Germinal center (tissue), 1 donor: ENCODE results near the gene TSPOAP1.

ENCODE experiments used
- DNase-seq: peaks from one replicate; pipeline ENCODE4 v3.0.0; 2012; ENCODE audit warnings: mixed read lengths, low spot score

TSPOAP1 gene

DNA sequence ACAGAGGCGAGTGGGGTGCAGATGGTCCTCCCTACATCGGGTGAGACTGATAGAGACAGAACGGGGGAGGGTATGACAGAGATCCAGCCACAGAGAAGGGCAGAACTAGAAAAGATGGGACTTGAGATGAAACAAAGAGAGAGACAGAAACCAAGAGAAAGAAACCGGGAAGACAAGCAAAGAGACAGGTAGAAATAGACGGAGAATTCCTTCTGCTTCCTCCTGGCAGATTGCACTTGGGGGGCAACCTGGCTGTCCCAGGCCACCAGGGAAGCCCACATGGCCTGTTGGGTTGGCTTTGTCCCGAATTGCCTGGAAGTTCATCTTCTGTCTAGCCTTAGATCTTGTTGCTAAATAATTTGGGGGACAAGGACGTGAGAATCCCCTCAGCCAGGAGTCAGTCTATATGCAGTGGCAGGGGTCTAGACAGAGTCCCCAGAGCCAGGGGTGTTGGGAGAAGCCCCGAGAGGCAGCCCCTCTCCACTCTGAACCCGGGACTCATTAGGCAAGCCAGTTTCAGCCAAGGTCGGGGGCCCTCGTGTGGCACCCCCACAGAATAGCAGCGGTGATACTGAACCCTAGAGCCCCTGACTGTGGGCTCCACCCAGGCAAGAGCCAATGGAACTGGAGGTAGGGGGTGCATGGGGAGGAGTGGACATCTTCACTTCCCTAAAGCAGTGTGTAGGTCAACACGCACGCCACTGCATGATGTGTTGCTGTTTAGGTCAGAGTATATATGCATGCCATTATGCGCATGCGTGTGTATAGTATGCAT is 627 bp upstream of the TSPOAP1 start:
- DNase-seq: peak; percentile 86

DNA sequence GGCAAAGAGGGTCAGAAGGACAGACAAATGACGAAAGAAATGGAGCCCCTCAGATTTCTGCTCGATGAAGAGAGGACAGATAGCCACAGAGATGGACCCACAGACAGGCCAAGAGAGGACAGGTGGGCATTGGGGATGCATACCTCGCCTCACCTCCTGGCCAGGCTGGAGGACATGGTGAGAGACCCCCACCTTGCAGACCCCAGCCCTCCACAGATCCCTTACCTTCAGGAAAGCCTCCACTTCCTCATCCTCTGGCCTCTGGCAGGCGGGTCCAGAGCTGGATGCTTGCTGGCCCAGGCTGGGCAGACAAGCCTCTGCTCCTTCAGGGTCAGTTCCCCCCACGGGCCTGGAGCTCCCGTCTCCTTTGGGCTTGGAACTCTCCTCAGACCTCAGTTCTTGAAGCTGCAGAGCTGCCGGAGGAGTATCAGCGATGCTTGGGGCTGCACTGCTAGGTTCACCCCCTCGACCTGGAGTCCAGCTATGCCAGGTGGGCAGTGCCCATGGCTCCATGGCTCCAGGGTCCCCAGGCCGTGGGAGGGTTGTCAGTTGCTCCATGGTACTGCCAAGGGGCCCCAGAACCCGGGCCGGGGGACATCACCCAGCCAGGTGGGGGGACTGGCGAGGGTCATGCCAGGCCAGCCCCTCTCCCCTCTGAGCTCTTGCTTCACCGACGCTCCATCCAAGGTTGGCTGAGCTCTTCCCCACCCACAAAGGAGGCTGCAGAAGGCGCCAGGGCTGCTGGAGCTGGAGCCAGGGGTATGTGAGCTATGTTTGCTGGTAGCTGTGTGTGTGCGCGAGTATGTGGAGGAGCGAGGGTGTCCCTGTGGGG is 1.0 kb downstream of the TSPOAP1 start:
- no peak for DNase-seq

DNA sequence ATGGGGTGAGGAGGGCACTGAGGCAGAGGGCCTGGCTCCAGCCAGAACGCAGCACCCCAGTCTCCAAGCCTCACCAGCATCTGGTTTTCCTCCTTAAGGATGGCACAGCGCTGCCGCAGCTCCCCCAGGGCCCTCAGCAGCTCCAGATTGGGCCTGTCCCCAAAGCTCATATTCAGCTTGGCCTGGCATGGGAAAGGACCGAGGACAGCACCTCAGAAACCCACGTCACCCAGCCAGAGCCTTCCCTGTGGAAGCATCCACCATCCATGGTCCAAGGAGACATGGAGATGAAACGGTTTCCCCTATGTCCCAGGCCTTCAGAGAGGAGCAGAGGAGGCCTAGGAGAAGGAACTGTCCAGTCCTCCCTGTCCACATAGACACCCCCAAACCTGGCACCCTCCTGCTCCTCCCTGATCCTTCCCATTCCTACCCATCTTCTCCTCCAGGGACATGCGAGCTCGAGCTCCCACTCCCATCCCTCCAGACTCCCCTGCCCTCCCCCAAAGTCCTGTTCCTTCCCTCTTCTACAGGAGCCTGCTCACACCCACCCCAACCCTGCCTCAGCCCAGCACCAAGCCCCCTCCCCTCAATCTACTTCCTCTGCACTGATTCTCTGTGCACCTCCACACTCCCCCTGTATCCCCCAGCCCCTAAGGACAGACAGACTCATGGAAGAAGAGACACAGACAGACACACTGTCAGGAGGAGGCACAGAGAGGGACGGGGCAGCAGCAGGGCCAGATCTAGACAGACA is 1.8 kb downstream of the TSPOAP1 start:
- DNase-seq: no peak

DNA sequence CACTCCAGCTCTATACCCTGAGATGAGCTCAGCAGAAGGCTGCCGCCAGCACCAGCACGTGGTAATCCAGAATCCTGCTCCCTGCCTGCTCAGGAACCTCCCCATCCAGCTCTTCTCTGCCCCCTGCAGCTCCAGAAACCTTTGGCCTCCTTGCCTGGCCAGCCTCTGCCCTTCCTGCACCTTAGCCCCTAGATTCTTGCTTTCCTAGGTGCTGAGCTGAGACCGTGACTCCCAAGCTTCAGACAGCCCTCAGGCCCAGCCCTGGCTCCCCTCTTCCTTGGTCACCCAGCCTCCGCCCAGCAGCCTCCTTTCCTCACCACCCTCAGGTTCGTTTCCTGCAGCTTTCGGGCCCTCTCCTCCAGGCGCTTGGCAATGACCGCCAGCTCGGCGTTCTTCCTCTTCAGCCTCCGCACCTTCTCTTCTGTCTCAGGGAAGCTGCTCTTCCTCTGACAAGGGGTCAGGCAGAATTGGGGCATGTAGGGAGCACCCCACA is 2.6 kb downstream of the TSPOAP1 start:
- no peak for DNase-seq

DNA sequence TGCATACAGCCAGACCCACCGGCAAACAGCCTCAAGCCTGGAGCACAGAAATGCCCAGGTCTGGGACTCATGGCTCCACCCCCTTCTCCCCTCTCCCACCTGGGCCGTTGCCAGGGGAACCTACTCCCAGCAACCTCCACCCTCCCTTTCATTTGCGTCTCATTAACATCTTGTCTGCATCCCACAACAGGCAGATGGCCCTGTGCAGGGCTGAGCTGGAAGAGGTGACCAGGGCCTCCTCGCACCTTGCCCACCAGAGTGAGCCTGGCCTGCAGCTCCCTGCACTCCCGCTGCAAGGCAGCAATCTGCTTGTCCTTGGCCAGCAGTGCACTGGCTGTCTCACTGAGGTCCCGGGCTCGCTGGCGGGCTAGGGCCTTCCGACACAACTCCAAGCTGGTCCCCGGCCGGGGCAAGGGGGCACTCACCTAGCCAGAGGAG is 3.3 kb downstream of the TSPOAP1 start:
- no peak for DNase-seq

DNA sequence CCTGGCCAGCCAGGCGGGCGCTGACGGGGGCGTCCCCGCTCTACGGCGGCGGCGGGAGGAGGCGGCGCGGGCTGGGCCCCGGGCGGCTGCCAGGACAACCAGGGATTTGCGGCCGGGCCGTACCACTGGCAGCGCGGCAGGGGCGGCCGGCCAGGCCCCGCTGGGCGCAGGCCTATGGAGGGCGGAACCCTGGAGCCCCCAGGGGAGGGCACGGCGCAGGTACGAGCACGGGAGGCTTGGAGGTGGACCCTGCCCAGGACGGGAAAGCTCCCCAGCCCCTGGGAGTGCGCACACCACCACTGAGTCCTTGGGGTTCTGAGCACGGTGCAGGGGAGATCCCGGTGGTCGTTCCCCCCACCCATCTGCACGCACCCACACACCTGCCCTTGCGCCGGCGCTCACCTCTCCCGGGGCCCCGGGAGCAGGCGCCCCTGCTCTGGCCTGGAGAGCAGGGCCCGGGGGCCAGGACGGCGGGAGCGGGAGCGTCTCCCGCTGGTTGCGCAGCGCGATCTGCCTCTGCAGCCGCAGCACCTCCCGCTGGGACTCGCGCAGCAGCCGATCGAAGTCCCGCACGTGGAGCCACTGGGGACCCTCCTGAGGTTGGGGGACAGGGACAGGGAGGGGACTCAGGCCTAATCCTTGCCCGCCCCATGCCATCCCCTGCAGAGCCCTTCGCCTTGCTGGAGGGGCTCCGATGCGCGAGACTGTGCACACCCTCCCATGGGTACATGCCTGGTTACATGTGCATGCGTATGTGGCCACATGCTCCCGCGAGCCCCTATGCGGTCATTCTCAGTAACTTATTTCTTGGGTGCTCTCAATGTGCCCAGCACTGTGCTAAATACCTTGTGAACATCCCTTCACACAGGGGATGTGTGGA is 3.9 kb downstream of the TSPOAP1 start:
- no peak for DNase-seq

DNA sequence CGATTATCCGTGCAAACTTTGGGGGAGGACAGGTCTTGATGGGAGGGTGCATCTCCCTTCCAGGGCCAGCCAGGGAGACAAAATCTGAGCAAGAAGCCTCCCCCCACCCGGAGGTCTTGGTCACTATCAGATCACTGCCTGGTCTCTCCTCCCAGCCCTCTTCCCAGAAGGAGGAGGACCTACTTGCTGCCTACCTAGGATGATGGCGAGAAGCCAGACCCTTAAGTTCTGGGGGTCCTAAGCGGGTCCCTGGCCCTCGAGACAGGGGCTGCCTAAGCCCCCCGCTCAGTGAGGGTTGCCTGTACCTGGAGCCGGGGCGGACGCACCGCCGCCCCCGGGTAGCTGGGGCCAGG is 4.6 kb downstream of the TSPOAP1 start:
- DNase-seq: no peak

DNA sequence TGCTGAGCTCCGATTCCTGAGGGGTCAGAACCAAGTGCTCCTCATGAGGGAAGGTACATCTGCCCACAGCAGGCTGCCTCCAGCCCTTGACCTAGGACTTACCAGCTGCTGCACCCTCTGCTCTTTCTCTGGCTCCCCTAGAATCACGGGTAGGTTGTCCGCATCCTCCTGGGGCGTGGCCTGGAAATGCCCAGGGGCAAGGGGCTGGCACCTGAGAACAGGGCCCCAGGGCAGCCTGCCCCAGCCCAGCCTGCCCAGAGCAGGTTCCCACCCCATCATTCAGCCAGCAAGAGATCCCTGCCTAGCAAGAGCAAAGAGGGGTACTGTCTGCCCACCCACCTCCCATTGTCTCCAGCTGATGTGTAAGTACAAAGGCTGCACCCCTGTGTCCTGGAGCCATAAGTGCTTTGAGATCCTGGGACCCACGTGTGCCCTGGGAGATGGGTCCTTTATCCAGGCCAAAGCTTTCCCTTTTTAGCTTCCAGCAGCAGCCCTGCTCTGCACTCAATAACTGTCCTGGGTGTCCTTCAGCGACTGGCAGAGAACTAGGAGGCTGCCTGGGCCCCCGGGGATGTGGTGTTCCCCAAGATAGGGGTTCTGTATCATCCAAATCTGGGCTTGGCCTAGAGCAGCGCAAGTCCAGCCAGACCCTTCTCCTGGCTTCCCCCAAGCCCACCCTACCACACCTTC is 5.1 kb downstream of the TSPOAP1 start:
- no peak for DNase-seq

DNA sequence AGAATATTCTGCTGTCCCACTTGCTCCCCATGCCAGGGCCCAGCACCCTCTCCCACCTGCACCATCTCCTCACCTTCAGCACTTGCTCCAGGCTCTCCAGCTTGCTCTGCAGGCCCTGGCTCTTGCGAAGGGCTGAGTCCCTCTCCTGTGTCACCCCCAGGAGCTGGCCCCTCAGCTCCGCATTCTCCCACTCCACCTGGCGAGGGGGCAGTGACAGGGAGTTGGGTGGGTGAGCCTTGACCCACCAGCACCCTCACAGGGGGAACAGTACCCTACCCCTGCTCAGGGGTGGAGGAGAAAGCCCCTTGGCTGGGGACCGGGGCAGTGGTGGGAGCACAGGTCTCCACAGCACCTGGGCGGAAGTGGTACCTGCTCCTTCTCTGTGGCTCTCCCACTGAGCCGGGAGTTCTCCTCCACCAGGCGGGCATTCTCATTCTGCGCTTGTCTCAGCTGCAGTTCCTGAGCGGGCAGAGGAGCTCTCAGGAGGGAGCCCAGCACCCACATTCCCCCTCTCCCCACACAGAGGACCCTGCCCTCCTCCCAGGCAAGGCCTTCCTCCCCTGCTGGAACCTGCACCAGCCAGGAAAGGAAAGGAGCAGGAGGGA is 5.9 kb downstream of the TSPOAP1 start:
- DNase-seq: no peak

DNA sequence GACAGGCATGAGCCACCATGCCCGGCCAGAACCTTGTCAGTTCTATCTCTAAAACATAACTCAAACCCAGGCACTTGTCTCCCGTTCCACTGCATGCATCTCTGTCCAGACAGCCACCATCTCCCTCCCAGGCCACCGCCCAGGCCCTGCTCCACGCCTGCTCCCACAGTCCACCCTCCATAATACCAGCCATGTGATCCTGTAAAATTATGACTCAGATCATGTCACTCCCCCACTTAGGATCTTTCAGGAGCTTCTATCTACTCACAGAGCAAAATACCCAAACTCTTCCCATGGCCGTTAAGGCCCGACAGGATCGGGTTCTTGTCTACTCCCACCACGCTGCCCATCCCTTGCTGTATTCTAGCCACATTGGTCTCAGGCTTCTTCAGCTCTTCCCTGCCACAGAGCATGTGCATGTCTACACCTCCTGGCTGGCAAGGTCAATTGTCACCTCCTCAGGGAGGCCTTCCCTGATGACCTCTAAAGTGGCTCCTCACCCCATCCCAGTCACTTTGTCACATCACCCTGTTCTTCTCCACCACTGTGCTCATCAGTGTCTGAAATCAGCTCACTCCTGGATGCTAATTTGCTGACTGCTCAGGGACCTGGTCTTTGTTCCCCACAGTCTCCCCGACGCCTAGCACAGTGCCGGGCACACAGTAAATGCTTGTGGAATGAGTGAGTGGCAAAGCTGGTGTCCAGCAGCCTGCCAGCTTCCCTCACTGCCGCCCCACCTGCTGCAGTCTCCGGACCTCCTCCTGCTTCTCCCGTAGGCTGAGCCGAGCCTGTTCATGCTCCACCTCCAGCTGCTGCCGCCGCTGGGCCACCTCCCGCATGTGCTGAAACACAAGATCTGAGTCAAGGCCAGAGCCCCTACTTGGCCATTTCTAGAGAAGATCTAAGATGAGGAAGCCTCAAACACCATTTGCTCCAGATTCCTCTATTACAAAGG is 6.7 kb downstream of the TSPOAP1 start:
- DNase-seq: no peak

DNA sequence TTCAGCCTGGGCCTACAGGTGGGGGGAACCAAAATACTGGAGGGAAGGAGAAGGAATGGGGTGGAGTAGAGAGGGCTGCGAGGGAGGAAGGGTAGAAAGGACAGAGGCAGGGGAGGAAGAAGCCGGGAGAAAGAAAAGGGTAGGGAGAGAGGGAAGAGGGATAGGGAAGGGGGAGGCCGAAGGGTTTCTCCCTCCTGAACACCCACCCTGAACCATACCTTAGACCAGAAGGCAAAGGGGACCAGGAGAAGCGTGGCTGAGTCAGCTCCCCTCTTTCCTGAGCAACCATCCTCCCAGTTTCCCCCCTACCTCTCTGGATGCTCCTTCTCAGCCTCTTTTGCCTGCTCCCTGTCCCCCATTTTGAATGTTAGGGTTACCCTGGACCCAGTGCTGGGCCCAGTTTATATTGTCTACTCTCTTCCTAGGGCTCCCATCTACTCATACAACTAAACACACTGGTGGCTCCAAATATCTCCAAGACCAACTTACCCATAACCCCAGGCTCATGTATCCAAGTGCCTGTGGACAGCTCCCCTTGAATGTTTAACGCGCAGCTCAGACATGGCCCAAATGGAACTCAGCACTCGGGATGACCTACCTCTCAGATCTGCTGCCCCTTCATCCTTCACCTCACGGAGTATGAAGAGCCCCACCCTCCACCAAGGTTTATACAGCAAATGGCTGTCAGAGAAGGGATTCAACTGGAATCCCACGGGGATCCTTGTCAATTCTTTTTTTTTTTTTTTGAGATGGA is 7.8 kb downstream of the TSPOAP1 start:
- DNase-seq: no peak

DNA sequence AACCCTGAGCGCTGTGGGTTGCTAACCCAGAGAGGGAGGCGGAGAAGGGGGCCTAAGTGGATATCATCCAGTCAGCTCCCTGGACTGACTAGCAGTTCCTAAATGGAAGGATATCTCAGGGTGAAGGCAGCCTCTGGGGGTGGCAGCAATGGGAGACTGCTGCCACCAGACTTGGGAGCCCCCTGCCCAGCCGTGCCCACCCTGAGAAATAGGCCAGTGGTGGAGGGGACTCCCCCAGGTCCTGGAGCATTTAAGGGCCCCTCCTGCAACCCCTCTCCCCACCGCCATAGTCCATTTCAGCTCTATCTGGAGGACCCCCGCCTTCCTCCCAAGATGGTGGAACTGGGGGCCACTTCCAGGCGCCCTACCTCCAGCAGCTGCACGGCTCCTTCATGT is 8.4 kb downstream of the TSPOAP1 start:
- no peak for DNase-seq

DNA sequence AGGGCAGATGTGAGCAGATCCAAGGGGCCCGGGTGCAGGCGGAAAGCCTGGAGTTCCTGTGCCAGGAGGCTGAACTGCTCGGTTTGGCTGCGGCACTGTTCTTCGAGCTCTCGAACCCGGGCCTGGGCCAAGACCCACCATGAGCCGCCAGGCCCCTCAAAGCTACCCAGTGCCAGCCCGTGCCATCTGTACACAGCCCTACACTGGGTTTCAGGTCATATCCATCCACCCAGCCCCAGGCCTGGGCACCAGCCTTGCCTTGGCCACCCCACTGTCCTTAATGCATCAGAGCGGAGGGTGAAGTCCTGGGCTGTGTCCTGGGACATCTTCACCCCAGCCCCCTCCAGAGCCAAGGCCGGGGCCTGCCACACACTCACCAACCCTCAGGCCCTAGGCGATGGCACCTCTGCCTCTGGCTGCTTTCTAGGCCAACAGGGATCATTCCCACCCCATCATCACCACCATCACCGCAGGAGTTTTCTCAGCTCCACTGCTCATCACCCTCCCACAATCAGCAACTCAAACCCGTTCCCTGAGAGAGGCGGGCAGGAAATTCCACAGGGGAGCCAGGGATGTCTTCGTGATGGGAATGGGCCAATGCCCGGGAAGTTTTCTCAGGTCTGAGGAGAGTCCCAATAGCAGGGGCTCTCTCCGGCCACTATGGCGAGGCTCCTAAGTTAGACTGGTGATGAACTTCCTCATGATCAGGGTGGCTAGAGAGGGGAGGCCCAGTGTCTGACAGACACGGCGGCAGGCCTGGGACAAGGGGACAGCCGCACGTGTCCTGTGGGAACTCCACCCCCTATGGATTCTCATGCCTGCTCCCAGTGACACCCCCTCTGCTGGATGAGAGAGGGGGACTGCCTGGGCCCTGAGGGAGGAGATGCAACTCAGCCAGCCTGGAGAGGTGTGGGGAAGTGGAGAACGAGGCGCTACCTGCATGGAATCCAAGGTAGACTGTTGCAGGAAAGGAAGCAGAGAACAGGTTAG is 9.1 kb downstream of the TSPOAP1 start:
- DNase-seq: no peak

DNA sequence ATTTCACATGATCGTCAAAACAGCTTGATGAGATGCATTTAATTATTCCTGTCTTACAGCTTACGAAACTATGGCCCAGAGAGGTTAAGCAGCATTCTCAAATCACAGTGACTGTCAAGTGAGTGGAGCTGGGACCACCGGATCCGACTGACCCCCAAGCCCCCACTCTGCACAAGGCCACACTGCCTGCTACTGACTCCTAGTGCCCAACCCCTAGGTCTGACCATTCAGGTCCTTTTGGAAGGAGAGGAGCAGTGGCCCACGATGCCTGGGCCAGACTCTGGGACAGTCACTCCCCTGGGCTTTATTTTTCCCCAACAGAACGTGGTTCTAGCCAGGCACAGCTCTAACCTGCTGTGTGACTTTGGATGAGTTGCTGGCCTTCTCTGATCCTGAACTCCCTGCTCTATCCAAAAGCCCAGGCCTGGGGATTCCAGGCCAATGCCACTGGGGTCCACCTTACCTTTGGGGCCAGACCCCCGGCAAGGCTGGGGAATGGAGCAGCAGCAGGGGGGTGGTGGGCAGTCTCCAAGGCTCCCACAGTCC is 9.9 kb downstream of the TSPOAP1 start:
- no peak for DNase-seq

DNA sequence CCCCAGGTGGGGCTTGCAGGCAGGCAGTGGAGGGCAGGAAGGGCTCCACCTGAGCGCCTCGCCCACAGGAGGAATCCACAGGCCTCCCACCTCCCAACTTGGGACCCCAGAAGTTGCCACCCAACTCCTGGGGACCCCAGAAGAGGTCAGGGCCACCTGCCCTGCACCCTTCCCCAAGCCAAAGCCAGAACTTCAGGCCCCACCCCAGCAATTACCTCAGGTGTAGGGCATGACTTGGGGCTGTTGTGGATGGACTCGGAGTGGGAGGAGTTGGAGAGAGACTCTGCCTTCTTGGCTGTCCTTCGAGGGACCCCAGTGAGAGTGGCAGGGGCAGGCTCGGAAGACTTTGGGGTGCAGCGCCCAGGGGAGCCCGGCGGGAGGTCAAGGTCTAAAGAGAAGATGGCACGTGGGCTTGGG is 10.5 kb downstream of the TSPOAP1 start:
- DNase-seq: no peak

DNA sequence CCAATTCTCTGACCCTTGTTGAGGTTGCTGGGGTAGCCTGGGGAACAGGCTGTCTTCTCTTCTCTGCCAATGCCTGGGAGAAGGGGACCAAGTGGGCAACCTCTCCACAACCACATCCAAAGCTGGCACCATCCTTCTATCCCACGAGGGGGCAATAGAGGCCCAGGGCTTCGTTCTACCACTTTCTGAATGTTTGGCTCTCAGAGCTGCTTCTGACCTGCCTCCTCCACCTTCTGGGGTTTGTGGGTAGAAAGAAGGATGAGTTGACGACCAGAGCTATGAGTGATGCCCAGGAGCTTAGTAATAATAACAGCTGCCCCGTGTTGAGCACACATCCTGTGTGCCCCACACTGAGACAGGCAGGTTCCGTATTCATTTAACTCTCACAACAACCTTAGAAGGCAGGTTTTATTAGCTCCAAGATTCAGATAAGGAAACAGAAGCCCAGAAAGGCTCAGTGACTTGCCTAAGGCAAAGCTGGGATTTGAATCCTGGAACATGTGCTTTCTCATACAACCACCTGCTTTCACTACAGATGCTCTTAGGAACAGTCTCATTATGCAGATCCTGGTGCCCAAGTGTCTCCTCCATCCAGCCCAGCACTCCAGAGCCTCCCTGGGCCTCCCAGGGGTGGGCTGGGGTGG is 11.1 kb downstream of the TSPOAP1 start:
- DNase-seq: peak; percentile 78
